Measurements from ENCODE around the gene ARHGEF6.
"Not testable (repeated sequence)": the region's sequence is repeated elsewhere in the genome, so short reads cannot be mapped to it uniquely, and the experiment has no call there.

The ARHGEF6 gene

DNA sequence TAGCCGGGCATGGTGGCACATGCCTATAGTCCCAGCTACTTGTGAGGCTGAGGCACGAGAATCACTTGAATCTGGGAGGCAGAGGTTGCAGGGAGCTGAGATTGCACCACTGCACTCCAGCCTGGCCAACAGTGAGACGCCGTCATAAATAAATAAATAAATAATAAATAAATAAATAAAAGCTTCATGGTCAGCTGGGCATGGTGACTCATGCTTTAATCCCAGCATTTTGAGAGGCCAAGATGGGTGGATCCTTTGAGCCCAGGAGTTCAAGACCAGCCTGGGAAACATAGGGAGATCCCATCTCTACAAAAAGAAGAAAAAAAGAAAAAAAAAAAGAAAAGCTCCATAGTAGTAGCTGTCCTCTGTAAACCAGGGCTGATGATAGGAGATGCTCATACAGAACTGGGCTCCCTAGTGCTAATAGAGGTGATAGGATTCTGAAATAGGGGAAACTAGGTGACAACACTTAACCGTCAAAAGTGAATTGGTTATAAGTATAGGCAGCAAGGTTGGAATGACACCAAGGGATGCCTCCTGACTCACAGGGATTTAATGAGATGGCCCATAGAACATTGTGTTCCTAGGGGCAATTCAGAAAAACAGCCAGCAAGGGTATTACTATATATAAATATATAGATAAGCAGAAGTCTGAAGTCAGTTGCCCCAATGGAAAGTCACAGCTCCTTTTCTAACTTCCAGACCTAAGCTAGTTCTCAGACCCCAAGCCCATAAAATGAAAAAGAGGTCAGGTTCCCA lies 41.8 kb upstream of the ARHGEF6 start:
- Histone ChIP-seq H3K27ac (ENCODE audit: insufficient read depth in 1 of 2, low read depth in 1 of 2, low read length in 2 of 2, poor library complexity in 1 of 2, severe bottlenecking in 2 of 2) (no peak overlapping the region), H3K9me3 (ENCODE audit: control extremely low read depth in 1 of 5, control insufficient read depth in 4 of 5, insufficient read depth in 2 of 5, low read depth in 1 of 5, low read length in 4 of 5) (no peaks in the 10 kb centered on the region), H3K4me1 (ENCODE audit: control extremely low read depth in 1 of 4, control insufficient read depth in 4 of 4, insufficient read depth in 4 of 4, low read length in 3 of 4) (no peaks in the 10 kb centered on the region), H3K27me3 (replicated peaks in 2 of 5; ENCODE audit: control insufficient read depth in 4 of 5, insufficient read depth in 5 of 5, low read length in 4 of 5) (no peaks in the 10 kb centered on the region), H3K4me3 (ENCODE audit: control insufficient read depth in 1 of 7, extremely low read depth in 1 of 7, insufficient read depth in 4 of 7, low read depth in 2 of 7, low read length in 6 of 7) (no peak overlapping the region), H3K36me3 (ENCODE audit: control insufficient read depth in 4 of 4, insufficient read depth in 4 of 4, low read length in 3 of 4) (peaks cover 0 to 2% (median 0%) of the 10 kb centered on the region in 4 experiments)
- no CpG with 5 or more reads among the region's 5 CpGs for WGBS (ENCODE audit: insufficient coverage)
- ChIA-PET CTCF (interaction anchor here (1.5 kb wide), 1 partner anchor 12 kb away, joined by 4 read pairs; no protein-coding TSS in a partner anchor), POLR2A (no interaction called here)
- DNase-seq = no peak

DNA sequence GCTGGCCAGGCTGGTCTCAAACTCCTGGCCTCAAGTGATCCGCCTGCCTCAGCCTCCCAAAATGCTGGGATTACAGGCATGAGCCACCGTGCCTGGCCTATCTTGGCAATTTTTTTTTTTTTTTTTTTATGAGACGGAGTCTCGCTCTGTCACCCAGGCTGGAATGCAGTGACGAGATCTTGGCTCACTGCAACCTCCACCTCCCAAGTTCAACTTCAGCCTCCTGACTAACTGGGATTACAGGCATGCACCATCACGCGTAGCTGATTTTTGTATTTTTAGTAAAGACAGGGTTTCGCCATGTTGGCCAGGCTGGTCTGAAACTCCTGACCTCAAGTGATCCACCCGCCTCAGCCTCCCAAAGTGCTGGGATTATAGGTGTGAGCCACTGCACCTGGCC lies 39.0 kb upstream of the ARHGEF6 start:
- ChIA-PET POLR2A (interaction anchor here (0.6 kb wide), 1 partner anchor 22 kb away, joined by 3 read pairs; no protein-coding TSS in a partner anchor), CTCF (interaction anchor here (0.6 kb wide), 1 partner anchor 118 kb away, joined by 3 read pairs; no protein-coding TSS in a partner anchor)
- H3K4me1 ChIP-seq (ENCODE audit: control extremely low read depth in 1 of 4, control insufficient read depth in 4 of 4, insufficient read depth in 4 of 4, low read length in 3 of 4); DNase-seq; H3K36me3 ChIP-seq (ENCODE audit: control insufficient read depth in 4 of 4, insufficient read depth in 4 of 4, low read length in 3 of 4); H3K4me3 ChIP-seq (ENCODE audit: control insufficient read depth in 1 of 7, extremely low read depth in 1 of 7, insufficient read depth in 4 of 7, low read depth in 2 of 7, low read length in 6 of 7); H3K9me3 ChIP-seq (ENCODE audit: control extremely low read depth in 1 of 5, control insufficient read depth in 4 of 5, insufficient read depth in 2 of 5, low read depth in 1 of 5, low read length in 4 of 5); H3K27me3 ChIP-seq (replicated peaks in 2 of 5; ENCODE audit: control insufficient read depth in 4 of 5, insufficient read depth in 5 of 5, low read length in 4 of 5); H3K27ac ChIP-seq (ENCODE audit: insufficient read depth in 1 of 2, low read depth in 1 of 2, low read length in 2 of 2, poor library complexity in 1 of 2, severe bottlenecking in 2 of 2): not testable (repeated sequence)
- 85% methylated on average over 8 of the region's 9 CpGs for WGBS (ENCODE audit: insufficient coverage)

DNA sequence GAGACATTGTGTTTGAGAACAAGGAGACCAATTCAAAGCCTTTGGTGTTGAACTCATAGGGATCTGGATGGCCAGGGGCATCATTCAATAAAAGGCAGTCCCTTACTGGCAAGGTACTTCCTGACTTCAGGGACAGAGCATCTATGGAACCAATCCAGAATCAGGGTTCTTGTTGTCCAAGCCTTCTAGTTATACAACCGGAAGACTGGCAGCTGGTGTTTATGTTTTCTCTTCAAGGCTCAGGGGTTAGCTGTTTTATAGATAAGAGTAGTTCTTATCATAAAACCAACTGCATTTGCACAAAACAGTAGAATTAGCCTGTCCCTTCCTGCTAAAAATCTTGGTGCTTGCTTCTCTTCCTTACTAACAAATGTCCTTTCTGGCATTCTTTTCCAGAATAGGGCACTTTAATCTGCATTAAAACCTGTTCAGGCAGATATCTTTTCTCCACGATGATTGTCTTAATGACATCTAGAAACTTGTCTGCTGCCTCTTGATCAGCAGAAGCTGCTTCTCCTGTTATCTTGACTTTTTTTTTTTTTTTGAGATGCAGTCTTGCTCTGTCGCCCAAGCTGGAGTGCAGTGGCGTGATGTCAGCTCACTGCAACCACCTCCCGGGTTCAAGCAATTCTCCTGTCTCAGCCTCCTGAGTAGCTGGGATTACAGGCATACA lies 38.4 kb upstream of the ARHGEF6 start:
- ChIA-PET CTCF (no interaction called here), POLR2A (no interaction called here)
- H3K36me3 ChIP-seq (ENCODE audit: control insufficient read depth in 4 of 4, insufficient read depth in 4 of 4, low read length in 3 of 4) = peaks cover 0 to 2% (median 0%) of the 10 kb centered on the region in 4 experiments
- no peaks in the 10 kb centered on the region for H3K27me3 ChIP-seq (replicated peaks in 2 of 5; ENCODE audit: control insufficient read depth in 4 of 5, insufficient read depth in 5 of 5, low read length in 4 of 5)
- no peak overlapping the region for H3K27ac ChIP-seq (ENCODE audit: insufficient read depth in 1 of 2, low read depth in 1 of 2, low read length in 2 of 2, poor library complexity in 1 of 2, severe bottlenecking in 2 of 2)
- no peak for DNase-seq
- 86% methylated on average over 1 of the region's 5 CpGs for WGBS (ENCODE audit: insufficient coverage)
- H3K4me1 ChIP-seq (ENCODE audit: control extremely low read depth in 1 of 4, control insufficient read depth in 4 of 4, insufficient read depth in 4 of 4, low read length in 3 of 4) = no peaks in the 10 kb centered on the region
- no peaks in the 10 kb centered on the region for H3K9me3 ChIP-seq (ENCODE audit: control extremely low read depth in 1 of 5, control insufficient read depth in 4 of 5, insufficient read depth in 2 of 5, low read depth in 1 of 5, low read length in 4 of 5)
- H3K4me3 ChIP-seq (ENCODE audit: control insufficient read depth in 1 of 7, extremely low read depth in 1 of 7, insufficient read depth in 4 of 7, low read depth in 2 of 7, low read length in 6 of 7) = no peak overlapping the region

GRCh38 chrX:136816975-136817374 lies 36.2 kb upstream of the ARHGEF6 start:
- no CpG with 5 or more reads among the region's 3 CpGs for WGBS (ENCODE audit: insufficient coverage)

GRCh38 chrX:136814847-136815750 lies 34.4 kb upstream of the ARHGEF6 start:
- H3K27ac ChIP-seq (ENCODE audit: insufficient read depth in 1 of 2, low read depth in 1 of 2, low read length in 2 of 2, poor library complexity in 1 of 2, severe bottlenecking in 2 of 2) = no peak overlapping the region
- no peaks in the 10 kb centered on the region for H3K9me3 ChIP-seq (ENCODE audit: control extremely low read depth in 1 of 5, control insufficient read depth in 4 of 5, insufficient read depth in 2 of 5, low read depth in 1 of 5, low read length in 4 of 5)
- ChIA-PET CTCF (interaction anchor here (1.0 kb wide), 1 partner anchor 9 kb away, joined by 3 read pairs; no protein-coding TSS in a partner anchor), POLR2A (no interaction called here)
- no peaks in the 10 kb centered on the region for H3K36me3 ChIP-seq (ENCODE audit: control insufficient read depth in 4 of 4, insufficient read depth in 4 of 4, low read length in 3 of 4)
- no peaks in the 10 kb centered on the region for H3K27me3 ChIP-seq (replicated peaks in 2 of 5; ENCODE audit: control insufficient read depth in 4 of 5, insufficient read depth in 5 of 5, low read length in 4 of 5)
- WGBS (ENCODE audit: insufficient coverage) = 67% methylated on average over 1 of the region's 3 CpGs
- peaks cover 0 to 10% (median 0%) of the 10 kb centered on the region in 4 experiments for H3K4me1 ChIP-seq (ENCODE audit: control extremely low read depth in 1 of 4, control insufficient read depth in 4 of 4, insufficient read depth in 4 of 4, low read length in 3 of 4)
- DNase-seq = no peak
- H3K4me3 ChIP-seq (ENCODE audit: control insufficient read depth in 1 of 7, extremely low read depth in 1 of 7, insufficient read depth in 4 of 7, low read depth in 2 of 7, low read length in 6 of 7) = no peak overlapping the region

More at GRCh38 chrX:136816975-136817374, 36.2 kb upstream of the ARHGEF6 start:
- no peak overlapping the region for H3K4me3 ChIP-seq (ENCODE audit: control insufficient read depth in 1 of 7, extremely low read depth in 1 of 7, insufficient read depth in 4 of 7, low read depth in 2 of 7, low read length in 6 of 7)
- H3K27me3 ChIP-seq (replicated peaks in 2 of 5; ENCODE audit: control insufficient read depth in 4 of 5, insufficient read depth in 5 of 5, low read length in 4 of 5) = no peaks in the 10 kb centered on the region
- H3K9me3 ChIP-seq (ENCODE audit: control extremely low read depth in 1 of 5, control insufficient read depth in 4 of 5, insufficient read depth in 2 of 5, low read depth in 1 of 5, low read length in 4 of 5) = no peaks in the 10 kb centered on the region
- H3K4me1 ChIP-seq (ENCODE audit: control extremely low read depth in 1 of 4, control insufficient read depth in 4 of 4, insufficient read depth in 4 of 4, low read length in 3 of 4) = peaks cover 0 to 3% (median 0%) of the 10 kb centered on the region in 4 experiments
- H3K36me3 ChIP-seq (ENCODE audit: control insufficient read depth in 4 of 4, insufficient read depth in 4 of 4, low read length in 3 of 4) = peaks cover 0 to 2% (median 0%) of the 10 kb centered on the region in 4 experiments
- no peak for DNase-seq
- ChIA-PET CTCF (no interaction called here), POLR2A (no interaction called here)
- H3K27ac ChIP-seq (ENCODE audit: insufficient read depth in 1 of 2, low read depth in 1 of 2, low read length in 2 of 2, poor library complexity in 1 of 2, severe bottlenecking in 2 of 2) = no peak overlapping the region

DNA sequence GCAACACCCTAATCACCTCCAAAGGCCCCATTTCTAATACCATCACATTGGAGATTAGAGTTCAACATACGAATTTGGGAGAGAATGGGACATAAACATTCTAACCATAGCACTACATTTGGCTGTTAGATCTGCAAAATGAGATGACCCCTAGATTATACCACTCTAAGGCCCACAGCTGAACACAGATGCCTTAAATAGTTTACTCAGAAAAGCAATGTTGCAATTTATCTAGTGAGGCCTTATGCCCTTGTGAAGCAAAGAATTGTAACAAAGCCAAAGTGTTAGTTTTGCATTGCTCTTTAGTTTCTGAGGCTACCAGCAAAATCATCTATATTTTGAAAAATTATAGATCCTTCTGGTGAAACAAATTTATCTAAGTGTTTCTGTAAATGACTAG lies 31.6 kb upstream of the ARHGEF6 start:
- Histone ChIP-seq H3K4me3 (ENCODE audit: control insufficient read depth in 1 of 7, extremely low read depth in 1 of 7, insufficient read depth in 4 of 7, low read depth in 2 of 7, low read length in 6 of 7) (no peak overlapping the region), H3K27me3 (replicated peaks in 2 of 5; ENCODE audit: control insufficient read depth in 4 of 5, insufficient read depth in 5 of 5, low read length in 4 of 5) (no peaks in the 10 kb centered on the region), H3K36me3 (ENCODE audit: control insufficient read depth in 4 of 4, insufficient read depth in 4 of 4, low read length in 3 of 4) (no peaks in the 10 kb centered on the region), H3K9me3 (ENCODE audit: control extremely low read depth in 1 of 5, control insufficient read depth in 4 of 5, insufficient read depth in 2 of 5, low read depth in 1 of 5, low read length in 4 of 5) (no peaks in the 10 kb centered on the region), H3K4me1 (ENCODE audit: control extremely low read depth in 1 of 4, control insufficient read depth in 4 of 4, insufficient read depth in 4 of 4, low read length in 3 of 4) (peaks cover 0 to 14% (median 0%) of the 10 kb centered on the region in 4 experiments), H3K27ac (ENCODE audit: insufficient read depth in 1 of 2, low read depth in 1 of 2, low read length in 2 of 2, poor library complexity in 1 of 2, severe bottlenecking in 2 of 2) (no peak overlapping the region)
- POLR2A ChIA-PET = no interaction called here
- no peak for DNase-seq
- WGBS (ENCODE audit: insufficient coverage) = 57% methylated on average over 1 of the region's 1 CpG
- CTCF ChIA-PET = no interaction called here

All from common myeloid progenitor, CD34-positive (primary cell).